Stimulated activated CD4-positive, alpha-beta T cell treated with anti-CD3 and anti-CD28 coated beads, TNF-alpha, amount 100 ng/mL, for 48 hours (primary cell): ENCODE results near the gene LILRB3.

ENCODE experiments used
- DNase-seq, 3 donors: peaks; one replicate each; pipeline ENCODE4 v3.0.0-alpha.2; 2020; ENCODE audit warnings: low read depth in 3 of 3

LILRB3 gene

GRCh38 chr19:54168174-54168917, 54.5 kb downstream of the LILRB3 start:
- peak; percentile 77 to 92 (median 91) for DNase-seq
